Measurements from ENCODE around the gene THOC6.

DNA sequence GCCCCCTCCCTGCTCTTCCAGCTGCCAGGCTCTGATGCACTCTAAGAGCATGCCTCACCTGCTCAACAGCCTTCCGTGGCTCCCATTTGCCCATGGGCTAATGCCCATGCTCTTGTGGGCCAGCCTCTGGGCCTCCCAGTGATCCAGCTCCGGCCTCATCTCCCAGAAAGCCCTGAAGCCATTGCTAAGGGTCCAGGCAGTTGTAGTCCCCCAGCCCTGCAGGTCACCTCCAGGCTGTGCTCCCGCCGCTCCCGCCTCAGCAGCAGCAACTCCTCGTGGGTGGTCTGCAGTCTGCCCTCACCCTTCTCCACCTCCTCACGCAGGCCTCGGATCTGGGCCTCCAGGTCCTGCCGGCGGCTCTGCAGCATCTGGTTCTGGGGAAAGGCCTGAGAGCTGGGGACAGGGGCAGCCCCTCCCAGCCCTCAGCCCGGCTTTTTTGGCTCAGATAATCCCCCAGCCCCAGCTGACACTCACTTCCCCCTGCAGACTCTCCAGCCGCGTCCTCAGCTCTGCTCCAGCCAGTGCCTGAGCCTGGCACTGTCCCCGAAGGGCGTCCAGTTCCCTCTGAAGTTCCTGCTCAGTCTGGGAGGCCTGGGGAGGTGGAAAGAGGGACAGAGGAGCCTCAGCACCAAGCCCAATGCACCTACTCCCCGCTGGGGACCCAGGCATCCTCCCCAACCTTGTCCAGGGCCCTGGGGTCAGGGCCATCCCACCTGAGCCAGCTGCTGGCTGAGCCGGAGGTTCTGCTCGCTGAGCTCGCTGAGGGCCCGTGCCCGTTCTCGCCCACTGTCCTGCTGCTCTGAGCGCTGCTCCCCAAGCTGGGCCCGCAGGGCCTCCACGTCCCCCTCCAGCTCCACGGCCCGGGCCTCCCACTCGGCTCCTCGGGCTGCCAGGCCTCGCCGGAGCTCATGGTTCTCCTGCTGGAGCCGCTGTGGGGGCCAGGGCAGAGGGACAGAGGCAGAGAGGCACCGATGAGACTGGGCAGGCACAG, 6.7 kb downstream of the THOC6 start:
- TF ChIP-seq POLR2AphosphoS5 (IDR thresholded peaks at IDR 0.05; ENCODE audit: low read depth, low read length), result no peak
- TF ChIP-seq TCF7L2 (IDR thresholded peaks at IDR 0.05; ENCODE audit: low read depth, low read length), result no peak
